HCT116 (cell line): ENCODE measurements around the gene PPP6C. TPM values are rescaled to one million over a fixed set of nuclear protein-coding genes. Genes with fewer than 3 reads are reported as not detected.

Experiments used
- ATAC-seq: fragments of 200-7000 bp; cut with Tn5 transposase; 2 replicates; pipeline ENCODE4 v1.9.1; 2020; ENCODE audit warnings: mild to moderate bottlenecking, moderate library complexity
- BruUV-seq: library from RNA; stranded (reverse); fragments of 400-500 nt; replicated peaks from 2 replicates; lab custom pipeline; 2021; lab: Mats Ljungman, UMichigan
- CTCF ChIA-PET: fragments of 300-600 bp; sonication (Branson Sonifier 250); formaldehyde crosslinking; loops from one replicate; lab custom pipeline; 2021; ENCODE audit warnings: antibody characterized with exemption; lab: Charles Lee
- POLR2A ChIA-PET: fragments of 300-600, 350-600 bp; sonication (Branson Sonifier 250); formaldehyde crosslinking; loops from one replicate; lab custom pipeline; 2021; ENCODE audit warnings: antibody characterized with exemption; lab: Charles Lee
- RAD21 ChIA-PET, 2 experiments: fragments of 300-600 bp; sonication (Branson Sonifier 250); formaldehyde crosslinking; loops; one replicate each; lab custom pipeline; 2023; ENCODE audit warnings: low total read pairs in 2 of 2; ENCODE audit not compliant: uncharacterized antibody in 2 of 2, unreplicated experiment in 2 of 2, low non-redundant PET in 1 of 2; lab: Charles Lee
- DNase-seq: peaks from one replicate; pipeline ENCODE4 v3.0.0-alpha.2; 2010; ENCODE audit warnings: low read depth, low spot score
- H2AFZ ChIP-seq: fragments of 200-600 bp; shearing (Covaris generic), sonication (generic); 2 replicates; pipeline ENCODE4 v1.6.1; 2017; ENCODE audit warnings: low read depth, mixed run types, mixed read lengths, antibody characterized with exemption, low read length; ENCODE audit not compliant: poor library complexity, severe bottlenecking
- H3K27ac ChIP-seq: 2 replicates; pipeline ENCODE4 v1.5.1; 2012; ENCODE audit warnings: low read depth, low read length
- H3K27me3 ChIP-seq: fragments of 200-600 bp; sonication (generic); 2 replicates; pipeline ENCODE4 v1.6.1; 2016; ENCODE audit warnings: mixed run types, low read length, mixed read lengths; ENCODE audit not compliant: insufficient read depth
- H3K36me3 ChIP-seq, 2 experiments: fragments of 200-500 bp in 1 of 2; fragments of 200-600 bp in 1 of 2; sonication (Bioruptor generic) in 1 of 2; sonication (generic) in 1 of 2; 2 replicates each; pipeline versions ENCODE4 v1.5.1 to v1.6.1; 2014 to 2016; ENCODE audit warnings: low read length in 2 of 2, inconsistent platforms in 1 of 2, mixed read lengths in 1 of 2, mixed run types in 1 of 2; ENCODE audit not compliant: insufficient read depth in 2 of 2, control insufficient read depth in 1 of 2
- H3K4me1 ChIP-seq, 2 experiments: fragments of 200-600 bp in 1 of 2; sonication (generic) in 1 of 2; 2 replicates each; pipeline versions ENCODE4 v1.5.1 to v1.6.1; 2012 to 2017; ENCODE audit warnings: low read length in 2 of 2, inconsistent platforms in 1 of 2, mild to moderate bottlenecking in 1 of 2, mixed read lengths in 1 of 2, mixed run types in 1 of 2, moderate library complexity in 1 of 2; ENCODE audit not compliant: insufficient read depth in 2 of 2, control insufficient read depth in 1 of 2
- H3K4me2 ChIP-seq: fragments of 200-600 bp; sonication (generic); 2 replicates; pipeline ENCODE4 v1.6.1; 2017; ENCODE audit warnings: mixed run types, low read length, mixed read lengths
- H3K4me3 ChIP-seq, 2 experiments: fragments of 200-600 bp in 1 of 2; sonication (generic) in 1 of 2; replicated peaks in 1 of 2; 2 replicates each; pipeline ENCODE4 v1.5.1; 2011 to 2016; ENCODE audit warnings: low read length in 2 of 2, control low read depth in 1 of 2, low read depth in 1 of 2, mild to moderate bottlenecking in 1 of 2, mixed read lengths in 1 of 2, mixed run types in 1 of 2
- H3K79me2 ChIP-seq: fragments of 200-600 bp; sonication (generic); 2 replicates; pipeline ENCODE4 v1.6.1; 2017; ENCODE audit warnings: mild to moderate bottlenecking, mixed run types, low read length, moderate library complexity, mixed read lengths; ENCODE audit not compliant: insufficient read depth
- H3K9ac ChIP-seq: fragments of 200-600 bp; sonication (generic); 2 replicates; pipeline ENCODE4 v1.6.1; 2016; ENCODE audit warnings: low read length, mixed read lengths
- H3K9me2 ChIP-seq: fragments of 200-600 bp; sonication (generic), shearing (Covaris generic); 2 replicates; pipeline ENCODE4 v1.6.1; 2017; ENCODE audit warnings: mixed run types, mild to moderate bottlenecking, moderate library complexity; ENCODE audit not compliant: insufficient read depth
- H3K9me3 ChIP-seq, 2 experiments: fragments of 200-500 bp in 1 of 2; fragments of 200-600 bp in 1 of 2; sonication (Bioruptor generic) in 1 of 2; sonication (generic) in 1 of 2; 2 replicates each; pipeline ENCODE4 v1.6.1; 2014 to 2017; ENCODE audit warnings: low read length in 2 of 2, mixed read lengths in 2 of 2, inconsistent platforms in 1 of 2, low read depth in 1 of 2, mild to moderate bottlenecking in 1 of 2, mixed run types in 1 of 2, moderate library complexity in 1 of 2; ENCODE audit not compliant: control insufficient read depth in 1 of 2, insufficient read depth in 1 of 2
- H4K20me1 ChIP-seq: fragments of 200-600 bp; sonication (generic), shearing (Covaris generic); 2 replicates; pipeline ENCODE4 v1.6.1; 2017; ENCODE audit warnings: mixed run types, mild to moderate bottlenecking, moderate library complexity; ENCODE audit not compliant: insufficient read depth
- ELF1 ChIP-seq: IDR thresholded peaks from 2 replicates; pipeline ENCODE4 v1.6.1; 2012; ENCODE audit warnings: low read depth, borderline replicate concordance
- EZH2 ChIP-seq: fragments of 200-600 bp; sonication (generic); IDR thresholded peaks from 2 replicates; pipeline ENCODE4 v1.6.1; 2017; ENCODE audit warnings: antibody characterized with exemption, mixed run types
- FOSL1 ChIP-seq: IDR thresholded peaks from 2 replicates; pipeline ENCODE4 v1.6.1; 2012; ENCODE audit warnings: low read depth
- JUND ChIP-seq: IDR thresholded peaks from 2 replicates; pipeline ENCODE4 v1.6.1; 2012
- RAD21 ChIP-seq: IDR thresholded peaks from 2 replicates; pipeline ENCODE4 v1.6.1; 2012; ENCODE audit warnings: low read depth, mild to moderate bottlenecking
- REST ChIP-seq: IDR thresholded peaks from 2 replicates; pipeline ENCODE4 v1.6.1; 2012; ENCODE audit warnings: low read depth
- SIN3A ChIP-seq: IDR thresholded peaks from 2 replicates; pipeline ENCODE4 v1.6.1; 2012; ENCODE audit warnings: low read depth
- SP1 ChIP-seq: IDR thresholded peaks from 2 replicates; pipeline ENCODE4 v1.6.1; 2012; ENCODE audit warnings: low read depth
- SRF ChIP-seq: IDR thresholded peaks from 2 replicates; pipeline ENCODE4 v1.6.1; 2012; ENCODE audit warnings: low read depth
- YY1 ChIP-seq: IDR thresholded peaks from 2 replicates; pipeline ENCODE4 v1.6.1; 2011; ENCODE audit warnings: low read length, low read depth, moderate library complexity, mild to moderate bottlenecking; ENCODE audit not compliant: insufficient replicate concordance; ENCODE audit errors: extremely low read depth
- ZFX ChIP-seq: fragments of 450-650 bp; IDR thresholded peaks from 2 replicates; pipeline ENCODE4 v1.6.1; 2017
- ZNF274 ChIP-seq: fragments of 200-500 bp; sonication (Bioruptor generic); IDR thresholded peaks from 2 replicates; pipeline ENCODE4 v1.6.1; 2014; ENCODE audit warnings: mild to moderate bottlenecking, low read depth, low read length, inconsistent platforms
- intact Hi-C: fragments of 100-400 bp; cut with micrococcal nuclease; formaldehyde crosslinking; loops from 2 replicates; pipeline ENCODE4 v1.10.0; 2022
- total RNA-seq: library from RNA; stranded (reverse); gene quantifications from one replicate; pipeline ENCODE4 v1.2.1, GENCODE V29; 2021; ENCODE audit not compliant: unreplicated experiment
- TF ChIP-seq, protein P1 (sequence below), 3 experiments: fragments of 200-600 bp in 1 of 3; sonication (generic) in 1 of 3; IDR thresholded peaks in 2 of 3; conservative IDR thresholded peaks in 1 of 3; 2 replicates each; pipeline ENCODE4 v1.5.1; 2012 to 2017; ENCODE audit warnings: low read depth in 2 of 3, low read length in 2 of 3, antibody characterized with exemption in 1 of 3, borderline replicate concordance in 1 of 3, control low read depth in 1 of 3, mild to moderate bottlenecking in 1 of 3, mixed read lengths in 1 of 3, mixed run types in 1 of 3, moderate library complexity in 1 of 3; ENCODE audit not compliant: insufficient read depth in 1 of 3
- TF ChIP-seq, protein P2 (sequence below): IDR thresholded peaks from 2 replicates; pipeline ENCODE4 v1.6.1; 2012
- TF ChIP-seq, protein P3 (sequence below): IDR thresholded peaks from 2 replicates; pipeline ENCODE4 v1.6.1; 2011; ENCODE audit warnings: mild to moderate bottlenecking, low read length, moderate library complexity; ENCODE audit not compliant: insufficient replicate concordance; ENCODE audit errors: extremely low read depth

The PPP6C gene
- total RNA-seq, 1 experiment from 2014 or later, result 35.4 TPM

DNA sequence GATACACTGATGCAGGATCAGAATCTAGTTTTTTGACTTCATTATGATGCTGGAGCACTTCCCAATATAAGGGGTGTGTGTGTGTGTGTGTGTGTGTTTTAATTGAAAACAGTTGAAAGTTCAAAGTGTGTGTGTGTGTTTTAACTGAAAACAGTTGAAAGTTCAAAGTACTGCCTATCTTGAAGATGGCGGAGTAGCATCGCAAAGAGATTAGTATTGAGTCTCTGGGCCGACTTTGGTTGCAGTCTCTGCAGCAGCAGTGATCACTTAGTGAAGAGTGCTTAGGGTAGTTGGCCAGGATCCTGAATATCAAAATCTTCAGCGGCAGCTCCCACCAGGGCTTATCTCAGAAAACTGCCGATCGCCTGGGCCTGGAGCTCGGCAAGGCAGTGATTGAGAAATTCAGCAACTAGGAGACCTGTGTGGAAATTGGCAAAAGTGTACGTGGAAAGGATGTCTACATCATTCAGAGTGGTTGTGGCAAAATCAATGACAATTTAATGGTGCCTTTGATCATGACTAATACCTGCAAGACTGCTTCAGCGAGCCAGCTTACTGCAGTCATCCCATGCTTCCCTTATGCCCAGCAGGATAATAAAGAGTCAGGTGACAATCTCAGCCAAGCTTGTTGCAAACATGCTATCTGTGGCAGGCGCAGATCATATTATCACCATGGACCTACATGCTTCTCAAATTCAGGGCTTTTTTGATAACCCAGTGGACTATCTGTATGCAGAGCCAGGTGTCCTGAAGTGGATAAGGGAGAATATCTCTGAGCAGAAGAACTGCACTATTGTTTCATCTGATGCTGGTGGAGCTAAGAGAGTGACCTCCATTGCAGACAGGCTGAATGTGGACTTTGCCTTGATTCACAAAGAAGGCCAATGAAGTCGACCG is 39.0 kb downstream of the PPP6C start:
- Histone ChIP-seq H3K4me2 (no peak overlapping the region), H3K4me1 (no peaks in the 10 kb centered on the region), H3K9me2 (no peaks in the 10 kb centered on the region), H3K9ac (no peak overlapping the region), H3K9me3 (no peaks in the 10 kb centered on the region), H3K36me3 (peaks cover 19 to 20% of the 10 kb centered on the region in 2 experiments; a peak in 3 of 4 replicates), H3K27ac (no peak overlapping the region), H3K27me3 (no peaks in the 10 kb centered on the region), H4K20me1 (no peaks in the 10 kb centered on the region), H2AFZ (no peak overlapping the region), H3K4me3 (no peak overlapping the region), H3K79me2 (no peaks in the 10 kb centered on the region; the same call in 1 of the 2 replicates)
- ChIA-PET CTCF (no interaction called here), RAD21 (no interaction called here), POLR2A (no interaction called here)
- intact Hi-C loops, result no loop called here
- TF ChIP-seq ZNF274 (no peak), REST (no peak), SIN3A (no peak), ELF1 (no peak), YY1 (no peak), SRF (no peak), RAD21 (no peak), FOSL1 (no peak), SP1 (no peak), JUND (no peak), EZH2 (no peak), ZFX (no peak)
- TF ChIP-seq, protein P1, sequence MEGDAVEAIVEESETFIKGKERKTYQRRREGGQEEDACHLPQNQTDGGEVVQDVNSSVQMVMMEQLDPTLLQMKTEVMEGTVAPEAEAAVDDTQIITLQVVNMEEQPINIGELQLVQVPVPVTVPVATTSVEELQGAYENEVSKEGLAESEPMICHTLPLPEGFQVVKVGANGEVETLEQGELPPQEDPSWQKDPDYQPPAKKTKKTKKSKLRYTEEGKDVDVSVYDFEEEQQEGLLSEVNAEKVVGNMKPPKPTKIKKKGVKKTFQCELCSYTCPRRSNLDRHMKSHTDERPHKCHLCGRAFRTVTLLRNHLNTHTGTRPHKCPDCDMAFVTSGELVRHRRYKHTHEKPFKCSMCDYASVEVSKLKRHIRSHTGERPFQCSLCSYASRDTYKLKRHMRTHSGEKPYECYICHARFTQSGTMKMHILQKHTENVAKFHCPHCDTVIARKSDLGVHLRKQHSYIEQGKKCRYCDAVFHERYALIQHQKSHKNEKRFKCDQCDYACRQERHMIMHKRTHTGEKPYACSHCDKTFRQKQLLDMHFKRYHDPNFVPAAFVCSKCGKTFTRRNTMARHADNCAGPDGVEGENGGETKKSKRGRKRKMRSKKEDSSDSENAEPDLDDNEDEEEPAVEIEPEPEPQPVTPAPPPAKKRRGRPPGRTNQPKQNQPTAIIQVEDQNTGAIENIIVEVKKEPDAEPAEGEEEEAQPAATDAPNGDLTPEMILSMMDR (IDR thresholded peaks at IDR 0.05 in 2 of 3, conservative IDR thresholded peaks at IDR 0.05 in 1 of 3; ENCODE audit: borderline replicate concordance in 1 of 3, insufficient read depth in 1 of 3, low read depth in 2 of 3, low read length in 2 of 3), result no peak
- TF ChIP-seq, protein P2, sequence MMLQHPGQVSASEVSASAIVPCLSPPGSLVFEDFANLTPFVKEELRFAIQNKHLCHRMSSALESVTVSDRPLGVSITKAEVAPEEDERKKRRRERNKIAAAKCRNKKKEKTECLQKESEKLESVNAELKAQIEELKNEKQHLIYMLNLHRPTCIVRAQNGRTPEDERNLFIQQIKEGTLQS, result no peak
- TF ChIP-seq, protein P3, sequence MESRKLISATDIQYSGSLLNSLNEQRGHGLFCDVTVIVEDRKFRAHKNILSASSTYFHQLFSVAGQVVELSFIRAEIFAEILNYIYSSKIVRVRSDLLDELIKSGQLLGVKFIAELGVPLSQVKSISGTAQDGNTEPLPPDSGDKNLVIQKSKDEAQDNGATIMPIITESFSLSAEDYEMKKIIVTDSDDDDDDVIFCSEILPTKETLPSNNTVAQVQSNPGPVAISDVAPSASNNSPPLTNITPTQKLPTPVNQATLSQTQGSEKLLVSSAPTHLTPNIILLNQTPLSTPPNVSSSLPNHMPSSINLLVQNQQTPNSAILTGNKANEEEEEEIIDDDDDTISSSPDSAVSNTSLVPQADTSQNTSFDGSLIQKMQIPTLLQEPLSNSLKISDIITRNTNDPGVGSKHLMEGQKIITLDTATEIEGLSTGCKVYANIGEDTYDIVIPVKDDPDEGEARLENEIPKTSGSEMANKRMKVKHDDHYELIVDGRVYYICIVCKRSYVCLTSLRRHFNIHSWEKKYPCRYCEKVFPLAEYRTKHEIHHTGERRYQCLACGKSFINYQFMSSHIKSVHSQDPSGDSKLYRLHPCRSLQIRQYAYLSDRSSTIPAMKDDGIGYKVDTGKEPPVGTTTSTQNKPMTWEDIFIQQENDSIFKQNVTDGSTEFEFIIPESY, result no peak
- no TSS peak for BruUV-seq
- DNase-seq (no peak), ATAC-seq (no peak)
